Measurements from ENCODE around the gene C16orf96. TPM values are rescaled to one million over a fixed set of nuclear protein-coding genes. Genes with fewer than 3 reads are reported as not detected.

Gene C16orf96
- total RNA-seq, 1 experiment from 2014 or later = 1.4 TPM

- Histone ChIP-seq H3K9ac (ENCODE audit: extremely low read depth, insufficient read length, low read length) (no peak overlapping the region), H4K20me1 (ENCODE audit: control insufficient read depth, insufficient read depth, insufficient read length) (no peaks in the 10 kb centered on the region), H4K91ac (ENCODE audit: insufficient read length, low read depth, low read length) (no peak overlapping the region), H4K5ac (ENCODE audit: insufficient read length, low read depth, low read length) (no peak overlapping the region), H2BK5ac (ENCODE audit: insufficient read length, low read length) (no peak overlapping the region), H2BK12ac (ENCODE audit: insufficient read length, low read depth, low read length) (no peak overlapping the region), H3K56ac (ENCODE audit: insufficient read length, low read depth, low read length) (no peak overlapping the region), H4K8ac (replicated peaks; ENCODE audit: insufficient read length, low read depth, low read length) (no peak overlapping the region), H2AK5ac (ENCODE audit: insufficient read length, low read length) (no peak overlapping the region), H3K4ac (ENCODE audit: low read depth, low read length) (no peak overlapping the region), H3T11ph (ENCODE audit: low read length) (no peak overlapping the region), H2BK120ac (ENCODE audit: low read depth, low read length, poor library complexity, severe bottlenecking) (no peak overlapping the region), H3K9me3 (ENCODE audit: control insufficient read depth, low read depth, low read length) (no peaks in the 10 kb centered on the region), H3K79me2 (ENCODE audit: insufficient read depth, low read length) (no peaks in the 10 kb centered on the region; the same call in 1 of the 2 replicates), H3K27me3 (ENCODE audit: insufficient read depth, low read length) (no peaks in the 10 kb centered on the region), H3K14ac (ENCODE audit: insufficient read depth, low read length) (no peak overlapping the region), H2BK15ac (ENCODE audit: low read depth, low read length) (no peak overlapping the region), H3K4me2 (ENCODE audit: insufficient read depth, insufficient read length, low read length) (no peak overlapping the region), H3K23ac (ENCODE audit: insufficient read length, low read depth, low read length) (no peak overlapping the region), H3K18ac (ENCODE audit: insufficient read length, low read depth, low read length) (no peak overlapping the region), H3K4me1 (ENCODE audit: insufficient read depth, low read length) (no peaks in the 10 kb centered on the region), H3K79me1 (ENCODE audit: insufficient read depth, low read depth, low read length, poor library complexity, severe bottlenecking) (peaks cover 7% of the 10 kb centered on the region), H2AFZ (ENCODE audit: low read length) (no peak overlapping the region), H3K23me2 (ENCODE audit: insufficient read length, low read depth, low read length, poor library complexity, severe bottlenecking) (no peaks in the 10 kb centered on the region), H3K27ac (ENCODE audit: insufficient read length, low read depth, low read length) (no peak overlapping the region), H2BK20ac (ENCODE audit: low read depth, low read length, poor library complexity, severe bottlenecking) (no peak overlapping the region)
- DNase-seq = no peak
- Mint-ChIP-seq H3K27me3 (ENCODE audit: low read depth) (no peaks in the 10 kb centered on the region), H3K4me3 (no peak overlapping the region), H3K4me1 (peaks cover 7 to 8% of the 10 kb centered on the region in 2 experiments; a peak in 3 of 4 replicates), H3K36me3 (ENCODE audit: insufficient read depth in 1 of 3, low read depth in 3 of 3) (peaks cover 0 to 9% (median 2%) of the 10 kb centered on the region in 3 experiments; a peak in 4 of 7 replicates), H3K27ac (peak overlapping the region in 2 of 3 experiments; percentile 19 to 82; a peak in 3 of 7 replicates), H3K9me3 (no peaks in the 10 kb centered on the region)
- no CpG with 5 or more reads among the region's 27 CpGs for WGBS (ENCODE audit: extremely low coverage, insufficient read length, low lambda C conversion rate)
- TF ChIP-seq CTCF (conservative IDR thresholded peaks at IDR 0.05) = no peak
Observed at GRCh38 chr16:4639899-4640509, 83.9 kb downstream of the C16orf96 start.
